GM19455 (cell line): ENCODE results near the gene SFTPB.
"Not testable (repeated sequence)": the region's sequence is repeated elsewhere in the genome, so short reads cannot be mapped to it uniquely, and the experiment has no call there.

Experiments
- ATAC-seq: cut with Tn5 transposase; IDR thresholded peaks from one replicate; pipeline ENCODE4 v1.9.1; 2021; ENCODE audit not compliant: unreplicated experiment

The SFTPB gene

DNA sequence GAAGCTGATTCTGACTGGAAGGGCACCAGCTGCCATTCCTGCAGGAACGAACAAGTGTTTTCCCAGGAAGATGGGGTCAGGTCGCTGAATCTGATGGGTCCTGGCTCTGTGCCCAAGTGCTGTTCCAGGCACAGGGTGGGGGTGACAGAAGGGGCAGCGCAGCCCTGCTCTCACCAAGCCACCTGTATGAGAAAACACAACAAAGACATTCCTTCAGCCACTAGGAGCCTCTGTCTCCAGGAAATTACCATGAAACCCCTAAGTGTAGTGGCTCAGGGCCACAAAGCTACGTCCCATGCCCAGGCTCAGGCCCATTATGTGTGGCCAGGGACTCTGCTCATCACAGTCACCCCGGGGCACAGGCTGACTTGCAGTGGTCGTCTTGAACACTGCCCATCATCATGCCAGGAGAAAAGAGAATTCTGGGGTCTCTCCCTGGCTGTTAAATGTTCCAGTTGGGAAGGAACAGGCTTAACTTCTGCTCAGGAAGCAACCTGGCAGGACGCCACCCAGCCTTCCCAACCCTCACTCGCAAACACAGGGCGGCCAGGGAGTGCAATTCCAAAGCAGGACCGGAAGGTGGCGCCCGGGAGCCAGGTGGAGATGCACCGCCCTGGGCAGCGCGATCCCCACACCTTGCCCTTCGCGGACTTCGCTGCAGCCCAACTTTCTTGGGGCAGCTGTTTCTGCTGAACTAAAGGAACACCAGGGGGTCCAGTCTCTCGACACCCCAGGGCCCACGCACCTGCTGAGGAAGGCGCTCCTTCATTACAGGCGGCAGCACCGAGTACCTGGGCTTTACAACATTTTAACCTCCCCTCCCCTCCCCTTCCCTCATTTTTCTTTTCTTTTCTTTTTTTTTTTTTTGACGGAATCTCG is 11.0 kb upstream of the SFTPB start:
- no peak for ATAC-seq

DNA sequence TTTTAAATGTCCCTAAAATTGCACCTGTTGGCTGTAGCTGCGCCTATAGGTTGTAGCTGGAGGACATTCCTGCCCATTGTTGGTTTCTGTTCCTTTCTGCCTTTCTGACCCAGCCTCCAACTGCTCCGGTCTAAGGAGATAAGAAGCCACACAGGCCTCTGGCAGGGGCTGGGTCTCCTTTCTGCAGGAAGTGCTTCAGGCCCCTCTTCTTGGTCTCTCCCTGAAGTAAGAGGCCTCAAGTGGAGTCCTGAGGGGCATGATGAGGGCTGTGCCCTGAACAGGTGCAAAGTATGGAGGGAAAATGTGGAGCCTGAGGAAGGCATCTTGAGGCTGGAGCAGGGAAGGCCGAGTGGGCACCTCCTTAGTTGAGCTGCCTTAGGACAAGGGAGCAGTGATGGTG is 10.4 kb upstream of the SFTPB start:
- ATAC-seq: no peak

DNA sequence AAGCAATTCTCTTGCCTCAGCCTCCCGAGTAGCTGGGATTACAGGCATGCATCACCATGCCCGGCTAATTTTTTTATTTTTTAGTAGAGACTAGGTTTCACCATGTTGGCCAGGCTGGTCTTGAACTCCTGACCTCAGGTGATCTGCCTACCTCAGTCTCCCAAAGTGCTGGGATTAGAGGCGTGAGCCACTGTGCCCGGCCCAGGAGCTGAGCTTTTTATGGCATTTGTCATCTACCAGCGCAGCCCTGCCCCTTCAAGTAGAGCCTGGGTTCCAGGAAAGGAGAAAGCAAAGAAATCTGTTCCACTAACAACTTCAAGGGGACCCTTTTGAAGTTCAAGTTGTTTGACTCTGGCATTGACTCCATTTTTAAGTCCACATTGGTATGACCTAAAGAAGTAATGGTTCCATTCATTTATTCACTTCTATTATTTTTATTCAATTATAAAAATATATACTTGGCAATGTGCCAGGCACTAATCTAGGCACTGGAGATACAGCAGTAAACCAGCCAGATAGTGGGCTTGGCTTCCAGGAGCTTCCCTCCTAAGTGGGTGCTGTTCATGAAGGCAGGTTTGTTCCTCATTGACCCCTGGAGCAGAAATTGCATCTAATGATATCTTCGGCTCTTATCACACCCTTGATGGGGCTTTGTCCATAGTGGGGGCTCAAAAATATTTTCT is 8.0 kb upstream of the SFTPB start:
- ATAC-seq: no peak

DNA sequence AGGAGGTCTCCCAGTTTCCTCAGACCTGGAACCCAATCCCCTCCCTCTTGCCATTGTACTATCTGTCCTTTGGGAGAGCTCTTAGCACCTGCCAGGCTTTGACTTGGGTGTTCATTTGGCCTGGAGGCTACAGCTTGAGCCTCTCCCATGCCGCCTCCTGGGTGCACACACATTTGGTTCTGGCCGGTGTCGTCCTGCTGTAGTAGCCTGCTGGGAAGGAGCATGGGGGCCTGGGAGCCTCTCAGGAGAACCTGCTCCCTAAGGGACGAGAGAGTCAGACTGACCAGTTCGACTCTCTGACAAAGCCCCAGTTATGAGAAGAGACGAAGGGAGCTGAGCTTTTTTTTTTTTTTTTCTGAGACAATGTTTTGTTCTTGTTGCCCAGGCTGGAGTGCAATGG is 7.4 kb upstream of the SFTPB start:
- no peak for ATAC-seq

DNA sequence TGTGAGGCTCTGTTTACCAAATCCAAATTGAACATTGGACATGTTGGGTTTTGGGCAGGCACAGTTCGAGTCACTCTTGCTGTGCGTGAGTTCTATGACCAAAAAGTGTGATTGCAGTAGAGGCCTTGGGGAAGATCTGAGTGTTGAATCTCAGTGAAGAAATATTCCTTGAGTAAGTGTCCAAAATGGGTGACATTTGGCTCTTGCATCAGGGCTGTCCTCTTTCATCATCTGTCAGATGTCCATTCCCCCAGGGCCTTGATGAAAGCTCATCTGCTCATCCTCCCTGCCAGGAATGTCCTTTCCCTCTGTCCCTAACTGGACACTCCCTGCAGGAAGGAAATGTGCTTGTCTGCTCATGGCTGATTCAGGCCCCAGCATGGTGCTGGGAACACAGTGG is 6.4 kb upstream of the SFTPB start:
- no peak for ATAC-seq

DNA sequence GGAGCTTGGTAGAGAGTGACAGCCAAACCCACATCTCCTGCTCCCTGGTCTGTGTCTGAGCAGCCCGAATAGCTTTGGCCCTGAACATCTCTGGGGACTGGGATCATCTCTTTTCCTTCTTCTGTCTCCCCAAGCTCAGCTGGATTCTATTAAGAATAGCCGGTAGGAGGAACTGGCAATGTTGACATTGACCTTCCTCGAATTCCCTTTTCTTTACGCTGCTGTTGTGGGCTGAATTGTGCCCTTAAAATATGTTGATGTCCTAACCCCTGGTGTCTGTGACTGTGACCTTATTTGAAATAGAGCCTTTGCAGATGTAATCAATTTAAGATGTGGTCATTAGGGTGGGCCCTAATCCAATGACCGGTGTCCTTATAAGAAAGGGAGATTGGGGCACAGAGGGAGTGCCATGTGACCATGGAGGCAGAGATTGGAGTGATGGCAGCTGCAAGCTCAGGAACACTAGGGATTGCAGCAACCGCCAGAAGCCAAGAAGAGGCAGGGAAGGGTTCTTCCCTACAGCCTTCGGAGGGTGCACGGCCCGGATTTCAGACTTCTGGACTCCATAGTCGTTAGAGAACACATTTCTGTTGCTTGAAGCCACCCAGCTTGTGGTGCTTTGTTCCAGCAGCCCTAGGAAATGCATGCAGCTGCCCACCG is 5.8 kb upstream of the SFTPB start:
- ATAC-seq: no peak

DNA sequence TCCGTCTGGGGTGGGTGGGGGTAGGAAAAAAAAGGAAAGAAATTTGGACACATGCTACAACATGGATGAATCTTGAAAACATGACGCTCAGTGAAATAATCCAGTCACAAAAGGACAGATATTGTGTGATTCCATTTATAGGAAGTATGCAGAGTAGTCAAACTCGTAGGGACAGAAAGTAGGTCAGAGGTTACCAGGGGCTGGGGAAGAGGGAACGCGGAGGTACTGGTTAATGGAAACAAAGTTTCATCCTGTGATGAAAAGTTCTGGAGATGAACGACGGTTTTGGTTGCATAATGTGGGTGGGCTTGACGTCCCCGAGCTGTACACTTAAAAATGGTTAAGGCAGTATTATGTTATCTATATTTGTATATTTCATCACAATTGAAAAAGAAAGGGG is 4.5 kb upstream of the SFTPB start:
- ATAC-seq: no peak

DNA sequence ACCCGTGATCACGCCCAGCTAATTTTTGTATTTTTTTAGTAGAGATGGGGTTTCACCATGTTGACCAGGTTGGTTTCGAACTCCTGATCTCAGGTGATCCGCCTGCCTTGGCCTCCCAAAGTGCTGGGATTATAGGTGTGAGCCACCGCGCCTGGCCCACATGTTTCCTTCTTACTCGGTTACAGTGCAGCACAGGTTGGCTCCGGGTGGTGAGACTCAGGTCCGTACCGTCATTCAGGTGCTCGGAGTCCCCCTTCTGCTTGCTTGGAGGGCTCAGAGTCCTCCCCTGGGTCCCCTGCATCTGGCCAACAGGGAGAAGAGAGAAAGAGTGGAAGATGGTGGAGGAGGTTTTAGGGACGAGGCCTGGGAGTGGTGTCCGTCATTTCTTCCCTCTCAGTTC is 2.4 kb upstream of the SFTPB start:
- not testable (repeated sequence) for ATAC-seq

DNA sequence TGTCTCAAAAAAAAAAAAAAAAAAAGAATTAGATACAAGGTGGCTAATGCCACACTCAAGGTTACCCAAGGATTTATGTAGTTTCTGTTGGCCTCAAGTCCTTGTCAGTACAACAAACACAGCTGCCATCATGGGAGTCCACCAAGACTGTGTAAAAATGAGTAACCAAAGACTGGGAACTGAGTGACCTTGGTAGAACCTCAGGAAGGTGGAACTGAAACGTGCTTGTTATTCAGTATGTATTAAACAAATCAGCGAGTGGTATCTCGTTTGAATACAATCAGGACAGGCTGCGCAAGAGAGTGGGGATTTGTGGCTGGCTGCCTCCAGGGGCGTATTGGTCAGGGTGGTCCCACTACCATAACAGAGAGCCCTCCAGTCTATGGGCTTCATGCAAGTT is 1.6 kb upstream of the SFTPB start:
- ATAC-seq: no peak

DNA sequence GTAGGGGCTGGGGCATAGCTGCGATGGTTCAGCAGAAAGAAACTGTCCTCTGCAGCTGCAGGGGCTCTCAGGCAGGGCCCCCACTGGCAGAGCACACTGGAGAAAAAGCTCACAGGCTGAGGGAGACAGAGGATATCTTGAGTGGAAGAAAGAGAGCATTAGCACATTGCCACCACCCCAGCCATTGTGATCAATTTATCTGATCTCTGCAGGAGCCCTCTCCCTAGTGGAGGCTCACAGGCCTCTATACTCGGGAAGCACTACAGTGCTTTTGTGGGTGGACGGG is 801 bp upstream of the SFTPB start:
- ATAC-seq: no peak

DNA sequence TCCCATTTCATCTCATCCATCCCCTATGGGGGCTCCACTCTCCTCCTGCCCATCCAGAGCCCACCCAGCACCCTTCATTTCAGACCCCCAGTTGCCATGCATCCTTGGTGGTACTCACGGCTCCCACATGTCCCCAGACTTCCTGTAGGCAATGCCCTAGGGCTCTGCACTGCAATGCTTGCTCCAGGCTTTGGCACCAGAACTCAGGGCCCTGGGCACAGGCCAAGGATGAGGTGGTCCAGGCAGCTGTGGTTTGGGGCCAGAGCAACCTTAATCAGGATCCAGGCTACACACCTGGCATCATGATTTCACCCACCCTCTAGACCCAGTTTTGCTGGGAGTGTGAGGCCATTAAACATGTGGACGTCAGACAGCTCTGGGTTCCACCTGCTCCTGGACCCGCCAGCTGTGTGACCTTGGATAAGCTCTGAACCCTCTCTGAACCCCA is 414 bp downstream of the SFTPB start:
- no peak for ATAC-seq

DNA sequence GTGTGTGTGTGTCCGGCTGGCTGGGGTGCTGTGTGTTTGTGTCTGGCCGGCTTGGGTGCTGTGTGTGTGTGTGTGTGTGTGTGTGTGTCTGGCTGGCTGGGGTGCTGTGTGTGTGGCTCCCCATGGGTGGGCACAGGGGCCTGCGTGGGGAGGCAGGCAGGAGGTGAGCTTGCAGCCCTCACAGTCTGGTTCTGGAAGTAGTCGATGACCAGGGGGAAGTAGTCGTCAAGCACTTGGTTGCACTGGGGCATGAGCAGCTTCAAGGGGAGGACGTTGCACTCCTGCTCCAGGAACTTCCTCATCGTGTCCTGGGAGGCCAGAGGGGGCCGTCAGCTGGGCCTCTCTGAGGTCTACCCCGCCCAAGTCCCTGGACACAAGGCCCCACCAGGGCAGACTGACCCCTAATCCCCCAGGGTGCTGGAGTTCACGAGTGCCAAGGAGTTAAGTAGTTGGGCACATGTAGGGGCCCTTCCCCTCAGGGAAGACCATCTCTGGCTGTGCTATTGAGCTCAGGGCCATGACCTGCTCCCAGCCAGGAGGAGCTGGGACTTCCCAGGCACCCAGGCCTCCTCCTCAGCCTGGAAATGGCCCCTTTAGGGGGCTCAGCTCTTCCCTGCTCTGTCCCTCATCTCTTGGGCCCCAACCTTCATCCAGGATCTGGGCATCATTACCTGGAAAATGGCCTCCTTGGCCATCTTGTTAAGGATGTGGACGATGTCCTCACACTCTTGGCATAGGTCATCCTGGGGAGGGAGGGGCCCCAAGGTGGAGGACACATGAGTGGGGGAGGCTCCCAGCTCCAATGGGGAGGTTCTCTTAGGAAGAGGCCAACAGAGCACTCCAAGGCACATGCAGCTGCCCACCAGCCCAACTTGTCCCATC is 1.3 kb downstream of the SFTPB start:
- ATAC-seq: no peak

DNA sequence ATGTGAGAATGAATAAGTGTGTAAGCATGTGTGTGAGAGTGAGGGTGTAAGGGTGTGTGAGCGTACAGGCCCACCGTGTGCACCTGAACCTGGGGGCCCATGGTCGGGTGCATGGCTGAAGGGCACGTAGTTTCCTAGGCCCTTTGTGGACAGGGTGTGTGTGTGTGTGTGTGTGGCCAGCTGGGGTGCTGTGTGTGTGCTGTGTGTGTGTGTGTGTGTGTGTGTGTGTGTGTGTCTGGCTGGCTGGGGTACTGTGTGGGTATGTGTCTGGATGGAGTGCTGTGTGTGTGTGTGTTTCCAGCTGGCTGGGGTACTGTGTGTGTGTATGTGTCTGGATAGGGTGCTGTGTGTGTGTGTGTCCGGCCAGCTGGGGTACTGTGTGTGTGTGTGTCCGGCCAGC is 2.0 kb downstream of the SFTPB start:
- no peak for ATAC-seq

DNA sequence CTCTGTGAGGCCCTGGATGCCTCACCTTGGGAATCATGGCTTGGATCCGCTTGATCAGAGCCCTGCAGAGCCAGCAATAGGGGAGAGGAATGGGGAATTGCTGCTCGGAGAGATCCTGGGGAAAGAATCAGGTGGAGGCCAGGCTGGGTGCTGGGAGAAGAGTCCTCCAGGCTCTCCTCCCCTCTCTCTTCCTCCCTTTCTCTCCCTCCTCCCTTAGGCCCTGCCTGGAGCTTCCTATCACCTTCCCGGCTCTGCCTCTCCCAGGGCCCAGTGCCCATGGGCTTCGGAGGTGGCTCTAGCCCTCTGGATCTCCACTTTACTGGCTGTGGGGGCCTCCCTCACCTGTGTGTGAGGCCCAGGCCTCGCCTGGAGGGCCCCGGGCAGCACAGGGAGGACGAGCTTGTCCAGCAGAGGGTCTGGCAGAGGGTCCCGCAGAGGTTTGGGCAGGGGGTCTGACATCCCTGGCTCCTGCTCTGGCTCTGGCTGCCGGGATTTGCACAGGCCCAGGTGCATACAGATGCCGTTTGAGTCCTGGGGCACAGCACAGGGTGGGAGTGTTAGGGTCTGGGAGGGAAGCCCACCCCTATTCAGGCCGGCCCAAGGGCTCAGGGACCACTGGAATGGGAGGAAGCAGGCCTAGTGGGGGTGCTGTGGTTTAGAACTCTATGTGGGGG is 2.6 kb downstream of the SFTPB start:
- ATAC-seq: no peak

DNA sequence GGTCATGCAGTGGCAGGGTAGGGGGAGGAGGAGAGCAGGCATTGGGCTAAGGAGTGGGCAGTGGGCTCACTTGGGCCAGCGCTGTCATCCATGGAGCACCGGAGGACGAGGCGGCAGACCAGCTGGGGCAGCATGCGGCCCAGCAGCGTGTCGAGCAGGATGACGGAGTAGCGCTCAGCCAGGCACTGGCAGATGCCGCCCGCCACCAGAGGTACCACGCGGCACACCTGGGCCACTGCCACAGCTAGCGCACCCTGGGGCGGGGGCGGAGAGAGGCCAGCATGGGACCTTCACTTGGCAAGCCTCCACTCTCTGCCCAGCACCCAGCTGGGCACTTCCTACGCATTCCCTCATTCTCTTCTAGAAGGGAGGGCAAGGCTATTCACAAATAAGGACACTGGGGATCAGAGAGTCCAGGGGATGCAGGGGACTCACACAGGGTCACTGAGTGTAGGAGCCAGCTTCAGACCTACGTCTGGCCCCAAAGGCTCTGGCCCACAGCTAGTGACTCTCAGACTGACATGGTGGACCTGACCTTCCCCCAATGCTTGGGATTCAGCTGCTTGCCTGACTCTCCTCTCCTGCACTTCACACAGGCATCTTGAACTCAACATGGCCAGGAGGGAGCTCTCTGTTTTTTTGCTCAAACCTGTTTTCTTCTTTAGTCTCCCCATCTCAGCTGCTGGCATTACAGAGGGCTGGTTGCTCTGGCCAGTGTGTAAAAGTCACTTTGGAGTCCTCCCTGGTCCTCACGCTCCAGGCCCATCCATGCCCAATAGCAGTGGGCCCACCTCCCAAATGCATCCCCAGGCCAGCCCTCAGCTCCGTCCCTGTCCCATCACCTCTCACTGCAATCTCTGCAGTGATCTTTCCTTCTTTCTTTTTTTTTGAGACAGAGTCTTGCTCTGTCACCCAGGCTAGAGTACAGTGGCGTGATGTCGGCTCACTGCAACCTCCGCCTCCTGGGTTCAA is 4.1 kb downstream of the SFTPB start:
- no peak for ATAC-seq

DNA sequence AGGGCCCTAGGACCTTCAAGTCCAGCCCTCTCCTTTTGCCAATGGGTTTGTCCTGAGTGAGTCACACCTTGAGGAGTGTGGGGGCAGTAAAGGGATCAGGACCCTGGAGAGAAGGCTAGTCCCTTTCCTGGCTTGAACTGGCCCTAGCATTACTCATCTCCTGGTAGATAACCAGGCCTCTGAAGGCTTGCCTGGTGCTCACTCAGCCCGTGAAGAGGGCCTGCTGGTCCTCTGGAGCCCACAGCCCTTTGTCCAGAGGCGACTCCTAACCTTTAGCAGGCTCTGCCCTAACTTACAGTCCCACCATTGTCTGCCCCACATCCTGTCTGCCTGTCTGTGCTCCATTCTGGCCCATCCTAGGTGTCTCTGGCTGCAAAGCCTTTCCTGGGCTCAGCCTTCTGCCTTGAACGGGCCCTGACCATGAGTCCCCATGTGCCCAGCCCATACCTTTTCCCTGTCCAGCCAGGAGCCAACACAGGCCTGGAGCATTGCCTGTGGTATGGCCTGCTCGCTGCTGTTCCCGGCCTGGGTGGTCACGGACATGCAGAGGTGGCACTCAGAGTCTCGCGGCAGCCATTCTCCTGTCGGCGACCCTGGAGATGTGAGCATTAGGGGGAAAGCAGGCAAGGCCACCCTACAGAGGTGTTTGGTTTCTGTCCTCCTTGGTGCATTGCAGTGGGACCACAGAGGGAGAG is 5.0 kb downstream of the SFTPB start:
- ATAC-seq: no peak

DNA sequence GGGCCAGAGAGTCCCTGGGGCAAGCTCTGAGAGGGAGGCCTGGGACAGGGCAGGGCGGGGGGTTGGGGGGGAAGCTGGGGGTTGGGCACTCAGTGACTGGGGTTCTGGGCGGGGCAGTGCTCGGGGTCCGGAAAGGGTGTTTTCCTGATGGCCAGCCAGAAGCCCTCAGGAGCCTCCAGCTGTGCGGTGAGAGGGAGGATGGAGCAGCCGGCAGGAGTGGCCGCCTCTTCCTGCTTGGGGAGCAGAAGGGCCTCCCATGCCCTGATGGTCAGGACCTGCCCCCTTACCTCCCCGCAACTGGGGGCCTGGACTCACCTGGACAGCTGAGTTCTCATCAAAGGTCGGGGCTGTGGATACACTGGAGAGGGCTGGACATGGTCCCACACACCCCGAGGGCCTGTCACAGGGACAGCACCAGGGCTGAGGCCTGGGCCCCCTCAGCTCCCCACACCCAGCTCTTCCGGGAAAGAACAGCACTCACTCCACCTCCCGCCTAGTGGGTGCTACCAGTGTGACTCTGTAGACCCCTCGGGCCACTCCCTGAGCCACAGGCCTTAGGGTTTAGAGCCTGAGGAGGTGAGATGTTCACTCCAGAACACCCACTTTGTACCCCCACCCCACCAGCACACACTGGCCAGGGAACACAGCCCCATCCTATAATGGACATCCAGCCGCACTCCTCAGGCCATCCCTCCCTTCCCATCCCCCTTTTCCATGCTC is 6.7 kb downstream of the SFTPB start:
- no peak for ATAC-seq

DNA sequence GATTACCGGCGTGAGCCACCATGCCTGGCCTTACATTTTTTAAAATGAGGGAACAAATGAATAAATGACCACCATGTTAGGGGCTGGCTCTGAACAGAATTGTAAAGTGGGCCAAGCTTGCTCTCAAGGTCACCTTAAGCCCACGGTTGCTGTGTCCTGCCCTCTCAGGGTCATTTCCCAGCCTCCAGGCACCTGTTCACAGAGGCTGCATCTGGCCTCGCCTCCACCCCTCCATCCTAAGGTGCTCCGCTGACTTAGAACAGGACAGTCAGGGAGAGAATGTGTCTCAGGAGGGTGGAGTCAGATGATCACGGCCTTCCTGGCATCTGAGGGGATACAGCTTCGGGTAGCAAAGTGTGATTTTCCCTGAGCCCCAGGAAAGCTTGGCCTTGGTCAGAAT is 7.3 kb downstream of the SFTPB start:
- ATAC-seq: no peak
